PC-9 (cell line): ENCODE results near the gene NBDY. TPM values are rescaled to one million over a fixed set of nuclear protein-coding genes. Genes with fewer than 3 reads are reported as not detected.

Source experiments
- BruUV-seq: library from RNA; stranded (reverse); fragments of 400-500 nt; replicated peaks from 2 replicates; lab custom pipeline; 2021; lab: Mats Ljungman, UMichigan
- CTCF ChIA-PET: fragments of 300-600 bp; sonication (Branson Sonifier 250); formaldehyde crosslinking; loops from one replicate; lab custom pipeline; 2022; ENCODE audit warnings: antibody characterized with exemption; lab: Charles Lee
- POLR2A ChIA-PET: fragments of 300-600 bp; sonication (Branson Sonifier 250); formaldehyde crosslinking; loops from one replicate; lab custom pipeline; 2022; ENCODE audit warnings: antibody characterized with exemption; ENCODE audit not compliant: unreplicated experiment; lab: Charles Lee
- DNase-seq, 2 experiments: peaks; one replicate each; pipeline versions ENCODE4 v3.0.0 to v3.0.0-alpha.2; 2015 to 2022; ENCODE audit warnings: mixed read lengths in 1 of 2
- H2AFZ ChIP-seq: fragments of 200-600 bp; sonication (generic); 2 replicates; pipeline ENCODE4 v1.8.1; 2017; ENCODE audit warnings: antibody characterized with exemption
- H3F3A ChIP-seq: fragments of 200-600 bp; sonication (generic); 2 replicates; pipeline ENCODE4 v1.8.1; 2017; ENCODE audit warnings: antibody characterized with exemption, mild to moderate bottlenecking, low read depth; ENCODE audit not compliant: insufficient read depth
- H3K27ac ChIP-seq: fragments of 200-600 bp; sonication (generic); 2 replicates; pipeline ENCODE4 v1.6.1; 2016; ENCODE audit warnings: mixed run types
- H3K27me3 ChIP-seq: fragments of 200-600 bp; sonication (generic); 2 replicates; pipeline ENCODE4 v1.6.1; 2016; ENCODE audit warnings: low read depth, mixed run types; ENCODE audit not compliant: insufficient read depth
- H3K36me3 ChIP-seq: fragments of 200-600 bp; sonication (generic); 2 replicates; pipeline ENCODE4 v1.6.1; 2016; ENCODE audit warnings: low read depth, mixed run types
- H3K4me1 ChIP-seq: fragments of 200-600 bp; sonication (generic); replicated peaks from 2 replicates; pipeline ENCODE4 v1.6.1; 2016; ENCODE audit warnings: mixed run types; ENCODE audit not compliant: insufficient read depth
- H3K4me2 ChIP-seq: fragments of 200-600 bp; sonication (generic); 2 replicates; pipeline ENCODE4 v1.6.1; 2017; ENCODE audit warnings: mixed run types
- H3K4me3 ChIP-seq: fragments of 200-600 bp; sonication (generic); 2 replicates; pipeline ENCODE4 v1.6.1; 2016; ENCODE audit warnings: mixed run types
- H3K79me2 ChIP-seq: fragments of 200-600 bp; sonication (generic); 2 replicates; pipeline ENCODE4 v1.6.1; 2017; ENCODE audit warnings: low read depth, mixed run types
- H3K9me2 ChIP-seq: fragments of 200-600 bp; sonication (generic); 2 replicates; pipeline ENCODE4 v1.8.1; 2017; ENCODE audit warnings: mild to moderate bottlenecking; ENCODE audit not compliant: insufficient read depth
- H3K9me3 ChIP-seq: fragments of 200-600 bp; sonication (generic); 2 replicates; pipeline ENCODE4 v1.8.1; 2016; ENCODE audit warnings: low read depth; ENCODE audit not compliant: insufficient read depth
- H4K20me1 ChIP-seq: fragments of 200-600 bp; sonication (generic); 2 replicates; pipeline ENCODE4 v1.8.1; 2017; ENCODE audit not compliant: insufficient read depth
- CTCF ChIP-seq: fragments of 200-600 bp; sonication (generic); conservative IDR thresholded peaks from 2 replicates; pipeline ENCODE4 v1.6.1; 2017; ENCODE audit warnings: mixed run types, antibody characterized with exemption, mild to moderate bottlenecking, moderate library complexity
- EZH2 ChIP-seq: fragments of 200-600 bp; sonication (generic); IDR thresholded peaks from 2 replicates; pipeline ENCODE4 v1.8.0; 2017; ENCODE audit warnings: antibody characterized with exemption, low read depth
- intact Hi-C: fragments of 100-400 bp; cut with micrococcal nuclease; formaldehyde crosslinking; loops from one replicate; pipeline ENCODE4 v1.10.0; 2022; ENCODE audit not compliant: unreplicated experiment
- total RNA-seq: library from RNA; stranded (reverse); gene quantifications from 2 replicates; pipeline ENCODE4 v1.2.3, GENCODE V29; 2021

Gene NBDY
- total RNA-seq, 1 experiment from 2014 or later: 76.6 TPM

GRCh38 chrX:56782352-56782751, 53.3 kb downstream of the NBDY start:
- no peaks in the 10 kb centered on the region for H3K27me3 ChIP-seq
- no peaks in the 10 kb centered on the region for H3K36me3 ChIP-seq
- TF ChIP-seq CTCF (no peak), EZH2 (no peak)
- H2AFZ ChIP-seq: no peak overlapping the region
- BruUV-seq: no TSS peak
- no peaks in the 10 kb centered on the region for H3K9me2 ChIP-seq
- no peak for DNase-seq
- no peak overlapping the region for H3K27ac ChIP-seq
- POLR2A ChIA-PET: no interaction called here
- H3K9me3 ChIP-seq: no peaks in the 10 kb centered on the region
- no peaks in the 10 kb centered on the region for H3K4me1 ChIP-seq
- H3K4me2 ChIP-seq: no peak overlapping the region
- H3K79me2 ChIP-seq: no peaks in the 10 kb centered on the region
- no peaks in the 10 kb centered on the region for H3F3A ChIP-seq
- CTCF ChIA-PET: no interaction called here
- intact Hi-C loops: no loop called here
- no peak overlapping the region for H3K4me3 ChIP-seq
- H4K20me1 ChIP-seq: no peaks in the 10 kb centered on the region

GRCh38 chrX:56782791-56783449, 53.9 kb downstream of the NBDY start:
- H3K4me2 ChIP-seq: no peak overlapping the region
- no peak overlapping the region for H2AFZ ChIP-seq
- no peak overlapping the region for H3K4me3 ChIP-seq

DNA sequence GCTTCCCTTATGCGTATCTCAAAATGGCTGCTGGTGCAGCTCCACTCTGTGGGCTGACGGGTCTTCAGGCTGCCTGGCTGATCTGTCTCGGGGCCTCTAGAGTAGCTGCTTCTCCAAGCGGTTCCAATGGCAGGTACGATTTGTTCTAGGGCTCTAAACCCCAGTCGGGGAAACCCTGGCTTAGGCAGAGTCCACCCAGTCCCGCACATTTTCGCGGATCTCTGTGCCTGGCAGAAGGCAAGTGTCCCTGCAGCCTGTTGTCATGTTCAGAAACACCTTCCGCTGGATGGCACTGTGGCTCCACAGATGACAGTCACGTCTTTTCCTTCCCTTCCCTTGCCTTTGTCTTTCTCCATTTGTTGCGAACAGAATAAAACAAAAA, 54.4 kb downstream of the NBDY start:
- CTCF ChIA-PET: no interaction called here
- intact Hi-C loops: no loop called here
- no peak overlapping the region for H3K4me3 ChIP-seq

More at GRCh38 chrX:56782791-56783449, 53.9 kb downstream of the NBDY start:
- no peaks in the 10 kb centered on the region for H3K9me3 ChIP-seq
- no peaks in the 10 kb centered on the region for H3K9me2 ChIP-seq
- BruUV-seq: no TSS peak
- ChIA-PET POLR2A (no interaction called here), CTCF (no interaction called here)
- H3K79me2 ChIP-seq: no peaks in the 10 kb centered on the region
- TF ChIP-seq CTCF (no peak), EZH2 (no peak)
- H3K36me3 ChIP-seq: no peaks in the 10 kb centered on the region
- H4K20me1 ChIP-seq: no peaks in the 10 kb centered on the region
- H3K27ac ChIP-seq: no peak overlapping the region
- H3F3A ChIP-seq: no peaks in the 10 kb centered on the region
- H3K27me3 ChIP-seq: no peaks in the 10 kb centered on the region
- no peak for DNase-seq
- intact Hi-C loops: no loop called here
- no peaks in the 10 kb centered on the region for H3K4me1 ChIP-seq

More for the DNA sequence above, 54.4 kb downstream of the NBDY start:
- DNase-seq: no peak
- Histone ChIP-seq H3K36me3 (no peaks in the 10 kb centered on the region), H3K4me2 (no peak overlapping the region), H3K9me3 (no peaks in the 10 kb centered on the region), H3K9me2 (no peaks in the 10 kb centered on the region), H3K27ac (no peak overlapping the region), H3F3A (no peaks in the 10 kb centered on the region), H2AFZ (no peak overlapping the region), H4K20me1 (no peaks in the 10 kb centered on the region), H3K27me3 (no peaks in the 10 kb centered on the region), H3K79me2 (no peaks in the 10 kb centered on the region), H3K4me1 (no peaks in the 10 kb centered on the region)
- no TSS peak for BruUV-seq
- TF ChIP-seq CTCF: no peak
- TF ChIP-seq EZH2: no peak
- POLR2A ChIA-PET: no interaction called here
